ENCODE results near the gene CITED1.

Gene CITED1

DNA sequence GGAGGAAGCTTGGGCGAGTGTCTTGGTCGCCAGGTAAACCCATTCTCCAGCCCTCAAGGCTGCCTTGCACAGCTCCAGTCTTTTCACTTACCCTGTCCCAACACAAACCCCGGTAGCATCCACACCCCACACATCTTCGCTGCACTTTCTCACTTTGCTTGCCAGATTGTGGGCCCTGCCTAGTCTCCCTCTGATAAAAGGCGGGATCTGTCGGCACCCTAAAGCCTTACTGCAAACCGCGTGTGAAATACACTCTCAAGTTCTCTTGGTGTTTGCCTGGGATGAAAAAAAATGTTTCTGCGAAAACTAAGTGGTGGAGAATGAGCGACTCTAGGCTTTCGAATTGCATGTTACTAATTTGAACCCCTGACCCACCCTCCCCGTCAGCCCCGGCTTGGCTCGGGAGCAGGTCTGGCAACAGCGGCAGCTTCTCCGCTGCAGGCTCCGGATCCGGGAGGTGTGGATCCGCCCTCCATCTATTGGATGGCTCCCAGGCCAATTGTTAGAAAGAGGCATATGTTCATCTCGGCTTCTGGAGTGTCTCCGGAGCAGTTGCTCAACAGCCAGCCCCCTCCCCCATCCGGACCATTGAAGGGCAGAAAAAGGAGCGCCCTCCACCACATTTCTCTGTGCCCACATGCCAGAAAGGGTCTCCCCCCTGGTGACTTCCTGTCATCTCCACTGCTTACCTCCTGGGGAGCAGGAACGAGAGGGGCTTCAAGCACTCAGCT is 3.0 kb upstream of the CITED1 start:
- DNase-seq: peak; percentile 14 to 35

DNA sequence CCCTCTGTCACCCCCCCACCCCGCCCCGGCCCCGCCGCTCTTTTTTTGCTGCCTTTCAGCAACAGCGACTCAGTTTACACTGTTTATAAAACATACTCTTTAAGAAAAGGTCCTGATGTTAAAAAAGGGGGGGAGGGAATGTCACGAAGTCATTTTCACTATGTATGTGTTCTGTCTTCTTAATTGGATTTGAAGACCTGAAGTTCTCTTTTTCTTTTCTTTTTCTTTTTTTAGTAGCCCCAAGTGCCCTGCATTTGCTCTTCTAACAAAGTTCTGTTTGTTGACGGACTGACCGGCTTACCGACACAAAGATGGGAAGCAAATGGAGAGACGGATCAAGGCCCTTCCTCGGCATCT is 2.5 kb upstream of the CITED1 start:
- no peak for DNase-seq

DNA sequence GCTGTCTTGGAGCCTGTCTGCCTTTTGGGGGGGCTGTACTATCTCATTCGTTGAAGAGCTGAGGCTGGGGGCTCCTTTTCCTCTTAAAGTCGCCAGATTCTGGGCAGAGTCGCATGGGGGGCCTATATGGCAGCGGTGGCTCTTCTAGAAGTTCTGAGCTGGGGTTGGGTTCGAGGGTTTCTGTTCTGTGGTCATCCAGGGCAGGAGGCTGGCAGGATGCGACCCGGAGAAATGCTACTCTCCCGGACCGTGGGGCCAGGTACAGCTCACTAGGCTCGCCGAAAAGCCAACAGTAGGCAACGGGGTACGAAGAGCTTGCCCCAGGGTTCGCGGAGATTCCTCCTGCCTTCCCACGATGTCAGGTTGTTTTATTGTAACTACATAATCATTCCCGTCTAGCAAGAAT is 1.9 kb upstream of the CITED1 start:
- DNase-seq: no peak

DNA sequence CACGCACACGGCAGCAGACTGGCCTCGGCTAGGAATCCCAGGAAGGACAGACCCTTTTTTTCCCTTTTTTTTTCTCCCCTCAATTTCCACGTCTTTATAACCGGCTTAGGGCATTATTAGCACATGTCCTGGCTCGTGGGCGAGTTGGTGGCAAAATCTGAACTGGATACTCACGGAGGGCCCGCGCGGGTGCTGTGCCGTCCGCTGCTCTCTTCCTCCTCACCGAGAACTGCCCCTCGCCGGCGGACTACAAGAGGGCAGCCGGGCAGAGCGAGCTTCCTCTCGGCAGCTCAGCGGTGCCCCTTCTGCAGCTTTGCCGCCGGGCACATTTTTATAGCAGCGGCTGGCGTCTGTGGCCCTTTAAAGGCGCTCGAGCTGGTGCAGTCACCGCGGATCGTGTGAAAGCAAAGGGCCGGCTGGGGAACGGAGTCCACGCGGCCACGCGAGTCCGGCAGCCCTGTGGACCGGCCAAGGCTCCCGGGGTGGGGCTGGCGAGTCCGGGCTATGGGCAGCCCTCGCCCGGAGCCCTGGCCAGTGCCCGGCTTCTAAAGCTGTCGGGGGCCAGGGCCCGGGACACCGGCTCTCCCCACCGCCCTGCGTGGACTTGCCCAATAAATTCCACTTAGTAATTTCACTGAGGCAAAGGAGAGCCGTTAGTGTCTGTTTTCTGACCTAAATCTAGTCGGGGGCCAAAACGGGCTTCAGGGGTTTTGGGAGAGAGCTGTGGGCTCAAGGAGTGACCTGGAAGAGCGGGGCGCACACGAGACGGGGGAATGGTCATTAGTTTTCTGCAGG is 1.3 kb upstream of the CITED1 start:
- peak; percentile 28 to 31 for DNase-seq

DNA sequence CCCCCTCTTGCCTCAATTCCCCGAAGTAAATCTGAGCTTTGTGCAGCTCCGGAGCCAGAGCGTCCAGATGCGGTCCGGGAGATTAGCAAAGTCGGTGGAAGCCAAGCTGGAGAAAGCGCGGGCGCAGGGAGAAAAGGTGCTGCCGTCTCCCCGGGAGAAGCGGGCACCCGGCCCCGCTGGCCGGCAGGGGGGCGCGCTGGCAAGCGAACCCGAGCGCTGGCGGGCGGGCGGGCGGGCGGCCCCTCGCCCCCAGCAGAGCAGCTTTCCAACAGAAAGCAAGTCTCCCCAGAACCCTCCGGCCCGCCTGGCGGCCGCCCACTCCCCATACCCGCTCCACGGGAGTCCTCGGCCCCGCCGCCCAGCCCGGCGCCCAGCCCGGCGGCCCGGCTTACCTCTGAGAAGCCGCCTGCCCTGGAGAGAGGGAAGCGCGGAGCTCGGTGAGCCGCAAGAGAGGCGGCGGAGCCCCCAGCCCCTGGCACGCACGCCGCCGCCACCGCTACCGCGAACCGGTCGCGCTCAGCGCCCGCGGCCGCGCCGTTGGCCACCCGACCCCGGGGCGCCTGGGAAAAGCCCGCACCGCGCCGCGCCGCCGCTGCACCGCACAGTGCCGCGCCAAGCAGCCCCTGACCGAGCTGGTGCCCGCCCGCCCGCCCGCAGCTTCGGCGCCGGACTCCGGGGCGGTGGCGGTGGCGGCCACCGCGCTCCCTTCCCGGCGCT is 529 bp upstream of the CITED1 start:
- DNase-seq: no peak

DNA sequence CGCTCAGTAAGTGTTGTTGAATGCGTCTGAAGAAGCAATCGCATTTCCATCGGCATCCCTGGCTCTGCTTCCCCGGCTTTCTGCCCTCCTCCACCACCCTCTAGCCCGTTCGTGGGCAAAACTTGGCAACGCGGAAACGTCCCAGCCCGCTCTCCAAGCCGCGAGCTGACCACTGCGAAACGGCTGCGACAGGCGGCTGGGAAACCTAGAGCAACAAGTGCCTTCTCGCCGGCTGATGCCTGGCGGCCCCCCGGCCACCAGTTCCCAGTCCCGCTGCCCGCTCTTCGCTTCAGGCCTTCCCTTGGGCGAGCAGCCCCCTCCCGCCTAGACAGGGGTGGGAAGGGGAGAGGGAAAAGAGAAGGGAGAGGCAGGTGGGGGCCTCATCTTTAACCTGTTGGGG is 837 bp downstream of the CITED1 start:
- no peak for DNase-seq

DNA sequence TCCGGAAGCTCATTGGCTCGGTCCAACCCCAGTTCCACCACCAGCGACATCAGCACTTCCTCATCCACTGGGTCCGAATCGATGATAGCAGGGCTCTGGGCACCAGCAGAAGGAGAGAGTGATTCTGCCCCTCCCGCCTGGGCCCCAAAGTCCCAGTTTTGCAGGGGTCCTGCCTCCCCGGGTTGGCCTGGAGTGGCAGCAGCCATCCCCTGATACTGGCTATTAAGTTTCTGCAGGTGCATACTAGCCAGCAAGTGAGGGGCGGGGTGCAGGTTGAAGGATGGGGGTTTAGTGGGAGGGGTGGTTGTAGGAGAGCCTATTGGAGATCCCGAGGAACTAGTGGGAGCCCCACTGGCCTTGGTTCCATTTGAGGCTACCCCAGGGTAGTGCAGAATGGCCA is 3.9 kb downstream of the CITED1 start:
- no peak for DNase-seq

DNA sequence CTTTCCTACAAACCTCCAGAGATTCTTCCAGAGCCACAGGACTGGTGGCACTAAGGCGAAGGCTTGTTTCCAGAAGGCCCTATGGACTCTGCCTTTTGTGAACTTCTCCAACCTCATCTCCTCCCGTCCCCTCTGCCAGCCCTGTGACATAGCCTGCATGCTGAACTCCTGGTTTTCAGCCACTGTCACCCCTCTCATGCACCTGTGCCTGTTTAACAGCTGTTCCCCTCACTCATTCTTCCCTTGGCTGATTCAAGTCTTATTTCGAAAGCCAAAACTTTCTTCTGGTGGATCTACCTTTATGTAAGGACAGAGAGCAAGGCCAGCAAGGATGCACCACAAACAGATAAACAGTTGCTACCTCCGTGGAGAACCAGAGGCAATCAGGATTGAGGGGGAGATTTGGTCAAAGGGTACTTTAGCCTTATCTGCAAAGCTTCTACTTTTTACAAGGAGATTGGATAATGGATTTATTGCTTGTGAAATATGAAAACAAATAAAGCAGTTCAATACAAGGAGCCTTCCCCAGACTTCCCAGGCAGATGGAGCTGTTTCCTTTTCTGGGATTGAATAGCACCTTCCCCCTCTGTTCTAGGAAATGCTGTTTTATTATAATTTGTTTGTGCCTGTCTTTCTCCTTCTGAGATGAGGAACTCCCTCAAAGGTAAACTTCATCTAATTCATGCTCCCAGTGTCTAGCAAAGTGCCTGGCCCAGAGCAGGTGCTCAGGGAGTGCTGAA is 5.7 kb downstream of the CITED1 start:
- no peak for DNase-seq

DNA sequence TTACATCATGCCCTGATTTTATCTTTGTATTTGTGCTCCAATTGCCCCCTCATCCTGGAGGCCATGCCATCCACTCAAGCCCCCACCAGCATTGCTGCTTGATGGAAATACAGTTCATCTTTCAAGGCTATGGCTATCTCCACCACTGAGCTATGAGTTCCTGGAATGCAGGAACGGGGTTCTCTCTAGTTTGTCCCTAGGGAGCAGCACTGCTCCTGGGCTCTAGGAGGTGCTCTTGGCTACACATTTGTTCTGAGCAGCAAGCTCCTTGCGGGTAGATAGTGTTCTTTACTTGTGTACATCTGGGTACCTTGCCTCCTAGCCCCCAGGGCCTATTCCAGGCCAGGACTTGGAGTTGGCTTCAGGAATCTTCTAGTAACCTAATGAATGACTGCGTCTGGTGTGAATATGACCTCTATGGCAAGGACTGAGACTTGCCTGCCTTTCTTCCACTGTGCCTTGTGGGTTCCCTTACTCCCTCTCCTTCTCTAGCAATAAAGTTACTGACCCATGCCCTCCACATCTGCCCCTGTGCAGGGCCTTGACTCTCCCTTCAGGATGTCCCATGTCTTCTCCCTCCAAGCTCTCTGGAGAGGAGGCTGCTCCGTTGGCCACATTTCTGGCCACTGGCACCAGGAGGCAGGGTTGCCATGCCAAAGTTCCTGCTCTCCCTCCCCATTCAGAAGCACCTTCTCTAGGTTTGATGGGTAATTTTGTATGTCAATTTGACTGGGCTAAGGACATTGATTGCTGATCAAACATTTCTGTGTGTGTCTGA is 7.6 kb downstream of the CITED1 start:
- no peak for DNase-seq

DNA sequence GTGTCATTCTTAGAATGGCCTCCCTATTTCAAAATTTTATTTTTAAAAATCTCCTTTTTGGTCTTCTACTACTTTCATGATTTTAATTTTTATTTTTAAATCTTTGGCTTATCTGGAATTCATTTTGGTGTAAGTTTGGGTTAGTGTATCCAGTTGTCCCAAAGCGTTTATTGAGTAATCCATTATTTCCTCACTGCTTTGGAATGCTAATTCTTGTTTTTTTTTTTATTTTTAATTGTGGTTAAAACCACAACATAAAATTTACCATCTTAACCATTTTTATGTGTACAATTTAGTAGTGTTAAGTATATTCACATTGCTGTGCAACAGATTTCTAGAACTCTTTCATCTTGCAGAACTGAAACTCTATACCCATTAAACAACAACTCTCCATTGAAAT is 8.7 kb downstream of the CITED1 start:
- DNase-seq: no peak

DNA sequence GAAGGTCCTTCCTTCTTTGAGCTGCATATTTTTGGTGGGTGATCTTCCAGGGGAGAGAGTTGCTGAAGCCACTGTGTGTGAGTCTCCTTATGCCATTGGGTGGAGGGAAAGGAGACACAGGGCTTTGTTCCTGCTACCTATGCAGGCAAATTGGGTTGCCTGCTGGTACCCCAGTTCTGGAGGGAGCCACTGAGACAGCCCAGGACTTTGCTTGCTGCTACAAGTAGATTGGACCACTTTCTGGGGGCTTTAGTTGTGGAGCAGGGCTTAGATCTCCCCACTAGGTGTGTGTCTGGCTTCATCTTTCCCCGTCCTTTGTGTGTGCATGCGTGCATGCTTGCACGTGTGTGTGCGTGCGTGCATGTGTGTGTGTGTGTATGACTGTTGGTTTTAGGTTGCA is 10.0 kb downstream of the CITED1 start:
- DNase-seq: no peak

DNA sequence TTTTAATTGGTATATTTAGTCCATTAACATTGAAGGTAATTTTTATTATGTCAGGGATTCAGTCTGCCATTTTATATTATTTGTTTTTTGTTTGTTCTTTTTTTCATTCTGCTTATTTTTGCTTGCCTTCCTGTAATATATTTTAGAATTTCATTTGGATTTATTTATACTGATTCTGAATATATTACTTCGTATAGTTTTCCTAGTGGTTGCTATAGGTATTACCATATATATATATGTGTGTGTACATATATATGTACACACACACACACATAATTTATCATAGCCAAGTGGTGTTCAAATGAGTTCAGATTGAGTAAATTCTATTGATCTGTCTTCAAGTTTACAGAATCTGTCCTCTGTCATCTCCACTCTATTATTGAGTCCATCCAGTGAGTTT is 11.2 kb downstream of the CITED1 start:
- DNase-seq: no peak

DNA sequence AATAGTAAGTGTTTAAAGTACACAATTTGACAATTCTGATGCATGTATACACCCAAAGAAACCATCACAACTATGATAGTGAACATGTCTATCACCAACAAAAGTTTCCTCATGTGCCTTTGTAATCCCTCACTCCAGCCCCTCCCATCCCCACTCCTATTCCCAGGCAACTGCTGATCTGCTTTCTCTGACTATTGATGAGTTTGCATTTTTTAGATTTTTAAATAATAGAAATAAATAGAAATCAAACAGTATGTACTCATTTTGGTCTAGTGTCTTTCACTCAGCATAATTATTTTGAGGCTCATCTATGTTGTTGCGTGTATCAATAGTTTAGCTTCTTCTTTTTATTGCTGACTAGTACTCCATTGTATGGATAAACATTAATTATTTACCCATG is 23.4 kb downstream of the CITED1 start:
- no peak for DNase-seq

DNA sequence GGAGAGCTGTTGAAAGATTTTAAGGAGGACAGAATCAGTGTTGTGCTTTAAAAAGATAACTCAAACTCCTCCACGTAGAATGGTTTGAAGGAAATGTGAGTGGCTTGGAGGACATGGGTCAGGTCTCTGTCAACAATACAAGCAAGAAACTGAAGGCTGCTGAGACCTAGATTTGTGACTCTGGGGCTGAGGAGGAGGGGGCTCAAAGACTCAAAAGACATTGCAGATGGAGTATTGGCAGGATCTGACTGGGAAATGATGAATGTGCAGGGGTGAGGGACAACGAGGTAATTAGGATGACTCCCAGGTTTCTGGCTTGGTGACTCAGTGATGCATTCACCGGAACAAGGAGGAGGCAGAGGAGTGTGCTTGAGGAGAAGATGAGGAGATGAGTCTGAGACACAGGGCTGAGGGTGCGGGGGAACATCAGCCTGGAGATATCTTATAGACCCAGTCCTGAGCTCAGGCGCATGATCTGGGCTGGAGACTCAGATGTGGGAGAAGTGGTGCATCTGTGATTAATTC is 25.3 kb downstream of the CITED1 start:
- no peak for DNase-seq

DNA sequence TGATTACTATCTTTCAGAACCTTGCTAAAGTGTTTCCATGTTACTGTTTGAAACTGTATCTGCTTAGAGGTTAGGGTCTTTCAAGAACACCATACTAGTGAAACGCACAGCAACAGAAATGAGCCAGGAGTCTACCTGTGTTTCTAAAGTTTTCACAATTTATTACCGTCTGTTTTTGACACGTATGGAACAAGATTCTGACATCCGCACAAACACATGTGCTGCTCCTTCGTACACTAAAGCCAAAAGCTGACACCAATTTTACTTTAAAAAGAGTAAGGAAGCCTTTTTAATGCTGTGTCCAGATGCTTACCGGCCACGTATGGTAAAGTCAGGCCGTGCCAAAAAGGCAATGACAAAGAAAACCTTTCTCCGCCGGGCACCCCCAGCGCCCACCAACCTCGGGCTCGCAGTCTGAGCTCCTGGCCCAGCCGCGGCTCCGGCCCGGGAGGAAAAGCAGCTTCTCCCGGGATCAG is 29.2 kb downstream of the CITED1 start:
- peak in 1 of 2 donors; percentile 19 for DNase-seq

DNA sequence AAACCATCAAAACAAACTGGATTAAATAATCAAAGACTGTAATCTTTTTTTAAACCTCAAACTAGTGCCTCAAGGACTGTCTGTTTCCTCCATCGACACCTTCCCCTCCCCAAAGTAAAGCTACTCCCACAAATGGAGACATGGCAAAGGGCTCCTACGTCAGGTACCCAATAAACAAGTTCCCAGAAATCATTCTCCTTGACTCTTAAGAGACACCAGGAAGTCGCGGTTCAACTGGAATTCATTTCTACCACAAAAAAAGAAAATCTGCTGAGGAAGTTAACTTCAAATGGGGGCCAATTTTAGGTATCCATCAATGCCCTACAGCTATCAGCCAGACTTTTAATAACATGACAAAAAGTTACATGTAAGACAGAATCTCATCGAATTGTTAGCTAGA is 31.2 kb downstream of the CITED1 start:
- peak in 1 of 2 donors; percentile 57 for DNase-seq

DNA sequence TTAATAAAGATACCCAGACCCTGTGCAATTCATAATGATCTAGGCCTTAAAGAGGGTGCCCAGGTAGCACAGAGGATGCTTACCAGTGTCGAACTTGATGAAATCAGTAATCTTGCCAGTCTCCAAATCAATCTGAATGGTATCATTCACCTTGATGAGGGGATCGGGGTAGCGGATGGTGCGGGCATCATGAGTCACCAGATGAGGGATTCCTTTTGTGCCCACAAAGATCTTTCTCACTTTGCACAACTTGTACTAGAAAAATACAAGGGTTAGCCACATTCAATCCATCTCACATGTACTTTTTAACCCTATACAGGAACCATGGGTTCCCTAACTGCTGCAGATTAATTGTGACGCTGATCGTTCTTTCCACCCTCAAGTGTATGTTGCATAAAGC is 32.0 kb downstream of the CITED1 start:
- DNase-seq: no peak

DNA sequence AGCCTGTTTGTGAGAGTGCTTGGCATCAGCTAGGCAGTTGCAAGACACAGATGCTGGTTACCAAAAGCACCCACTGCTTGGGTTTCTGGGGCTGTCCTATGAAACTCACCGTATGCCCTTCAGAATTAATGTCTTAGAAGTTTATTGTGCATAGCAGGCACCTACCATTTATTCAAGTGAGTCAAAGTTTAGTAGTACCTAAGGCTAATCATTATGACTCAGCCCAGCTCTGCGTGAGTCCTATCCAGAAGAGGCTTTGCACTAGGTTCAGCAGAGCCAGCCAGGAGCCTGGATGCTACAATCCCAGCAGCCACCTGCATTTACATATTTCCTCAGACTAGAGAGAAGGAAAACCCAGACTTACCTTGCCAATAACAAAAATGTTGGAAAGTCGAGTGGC is 32.8 kb downstream of the CITED1 start:
- no peak for DNase-seq

DNA sequence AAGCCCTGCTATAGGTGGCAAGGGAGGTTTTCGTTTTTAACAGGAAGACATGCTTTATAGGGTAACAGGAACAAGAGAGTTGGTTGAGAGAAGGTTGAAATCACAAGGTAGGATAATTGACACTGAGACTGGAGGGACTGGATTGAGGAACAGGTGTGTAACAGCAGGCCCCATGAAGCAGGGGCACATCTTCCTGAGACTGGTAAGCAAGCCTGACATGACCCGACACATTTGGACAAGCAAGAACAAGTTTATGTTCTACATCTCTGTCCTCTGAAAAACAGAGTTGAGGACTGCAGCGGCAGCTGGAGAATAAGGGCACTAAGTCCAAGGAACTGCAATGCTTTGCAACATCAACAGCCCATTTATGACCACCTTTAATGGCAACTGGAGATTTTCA is 33.9 kb downstream of the CITED1 start:
- DNase-seq: no peak

DNA sequence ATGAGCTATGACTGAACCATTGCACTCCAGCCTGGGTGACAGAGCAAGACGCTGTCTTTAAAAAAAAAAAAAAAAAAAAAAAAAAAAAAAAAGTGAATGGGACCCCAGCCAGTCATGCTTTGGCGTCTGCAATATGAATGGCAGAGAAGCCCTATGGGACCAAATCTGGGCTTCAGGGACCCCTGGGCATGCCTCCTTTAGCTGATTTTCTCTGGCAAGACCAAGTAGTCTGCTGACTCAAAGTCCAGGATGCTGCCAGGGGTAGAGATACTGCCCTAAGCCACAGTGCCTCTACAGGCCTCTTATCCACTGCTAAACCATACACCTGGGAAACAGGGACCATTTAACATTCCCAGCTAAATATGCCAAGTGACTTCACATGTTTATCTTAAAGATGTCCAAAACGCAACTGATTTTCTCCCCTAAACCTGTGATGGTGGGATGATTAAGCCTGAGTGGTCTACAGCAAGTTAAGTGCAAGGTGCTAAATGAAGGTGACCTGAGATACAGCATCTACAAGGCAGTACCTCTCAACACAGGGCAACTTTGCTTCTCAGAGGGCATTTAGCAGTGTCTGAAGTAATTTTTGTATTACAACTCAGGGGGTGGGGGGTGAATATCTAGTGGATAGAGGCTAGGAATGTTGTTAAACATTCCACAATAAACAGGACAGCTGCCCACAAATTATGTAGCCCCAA is 34.5 kb downstream of the CITED1 start:
- DNase-seq: no peak

DNA sequence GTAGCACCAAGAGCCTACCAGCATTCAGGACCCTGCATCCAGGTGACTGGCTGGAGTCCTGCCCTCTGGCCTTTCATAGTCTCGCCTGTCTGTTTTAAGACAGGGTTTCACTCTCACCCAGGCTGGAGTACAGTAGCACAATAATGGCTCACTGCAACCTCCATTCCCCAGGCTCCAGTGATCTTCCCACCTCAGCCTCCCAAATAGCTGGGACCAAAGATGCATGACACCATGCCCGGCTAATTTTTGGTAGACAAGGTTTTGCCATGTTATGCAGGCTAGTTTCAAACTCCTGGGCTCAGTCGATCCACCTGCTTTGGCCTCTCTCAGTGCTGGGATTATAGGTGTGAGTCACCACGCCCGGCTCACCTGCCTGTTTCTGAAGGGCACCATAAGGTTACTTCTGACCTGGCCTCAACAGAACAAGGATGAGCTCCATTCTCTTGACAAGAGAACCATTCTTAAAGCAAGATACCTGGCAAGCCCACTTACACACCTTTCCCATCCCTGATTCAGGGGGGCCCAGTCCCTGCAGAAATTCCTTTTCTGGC is 35.3 kb downstream of the CITED1 start:
- no peak for DNase-seq
